ENCODE measurements around the gene P4HA3.

DNA sequence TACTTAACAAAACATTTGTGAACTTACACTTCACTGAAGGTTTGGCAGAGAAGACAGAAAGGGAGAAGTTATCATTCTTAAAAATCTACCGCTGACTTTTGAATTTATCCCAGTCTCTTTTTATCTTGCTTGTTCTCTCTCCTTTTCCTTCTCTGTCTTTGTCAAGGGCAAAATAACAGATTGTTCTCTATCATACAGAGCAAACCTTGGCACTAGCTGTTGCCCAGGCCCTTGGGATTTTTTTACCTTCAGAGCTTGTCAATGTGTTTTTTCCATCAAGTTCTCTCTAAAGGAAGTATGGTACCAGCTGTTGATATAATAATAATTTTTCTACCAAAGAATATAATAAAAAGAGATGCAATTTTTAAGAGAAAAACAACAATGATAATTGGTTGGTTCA is 73.2 kb downstream of the P4HA3 start:
- TF ChIP-seq CTCF (IDR thresholded peaks at IDR 0.05; ENCODE audit: insufficient read depth, low read length, poor library complexity, severe bottlenecking) (no peak), EZH2phosphoT487 (conservative IDR thresholded peaks at IDR 0.05; ENCODE audit: low read length) (no peak)
